ENCODE data around the gene OCLN. TPM values are rescaled to one million over a fixed set of nuclear protein-coding genes. Genes with fewer than 3 reads are reported as not detected.
"Not testable (repeated sequence)": the region's sequence is repeated elsewhere in the genome, so short reads cannot be mapped to it uniquely, and the experiment has no call there.

OCLN gene
- total RNA-seq, 2 donors from 2014 or later: 4.0 to 8.5 TPM

GRCh38 chr5:69510694-69511093 is 18.1 kb downstream of the OCLN start:
- no peaks in the 10 kb centered on the region for H3K9me3 ChIP-seq
- no peaks in the 10 kb centered on the region for H3K4me1 ChIP-seq (ENCODE audit: control insufficient read depth in 1 of 2, low read depth in 2 of 2)
- no peak overlapping the region for H3K27ac ChIP-seq
- ATAC-seq (ENCODE audit: insufficient number of reproducible peaks, low FRiP score, low read depth): no peak
- H3K4me3 ChIP-seq: no peak overlapping the region
- DNase-seq (ENCODE audit: low spot score): no peak
- no peak for TF ChIP-seq CTCF (IDR thresholded peaks at IDR 0.05)
- no peaks in the 10 kb centered on the region for H3K27me3 ChIP-seq (replicated peaks; ENCODE audit: insufficient read depth)
- H3K36me3 ChIP-seq: no peaks in the 10 kb centered on the region

- Histone ChIP-seq H3K4me1 (ENCODE audit: control insufficient read depth in 1 of 2, low read depth in 2 of 2) (peaks cover 0 to 5% of the 10 kb centered on the region in 2 donors), H3K9me3 (no peaks in the 10 kb centered on the region), H3K36me3 (no peaks in the 10 kb centered on the region), H3K27me3 (replicated peaks; ENCODE audit: insufficient read depth) (no peaks in the 10 kb centered on the region), H3K4me3 (no peak overlapping the region), H3K27ac (no peak overlapping the region)
- TF ChIP-seq CTCF (IDR thresholded peaks at IDR 0.05): no peak
- DNase-seq (ENCODE audit: low spot score): no peak
- no peak for ATAC-seq (ENCODE audit: insufficient number of reproducible peaks, low FRiP score, low read depth)
Observed at GRCh38 chr5:69512740-69513260, 20.2 kb downstream of the OCLN start.

- H3K27ac ChIP-seq; DNase-seq (ENCODE audit: low spot score); H3K27me3 ChIP-seq (replicated peaks; ENCODE audit: insufficient read depth); H3K36me3 ChIP-seq; H3K4me3 ChIP-seq; H3K4me1 ChIP-seq (ENCODE audit: control insufficient read depth in 1 of 2, low read depth in 2 of 2); H3K9me3 ChIP-seq; ATAC-seq (ENCODE audit: insufficient number of reproducible peaks, low FRiP score, low read depth): not testable (repeated sequence)
Observed at GRCh38 chr5:69515570-69515969, 23.0 kb downstream of the OCLN start.

GRCh38 chr5:69516769-69517168 is 24.2 kb downstream of the OCLN start:
- H3K4me1 ChIP-seq (ENCODE audit: control insufficient read depth in 1 of 2, low read depth in 2 of 2): peaks cover 0 to 7% of the 10 kb centered on the region in 2 donors
- H3K27me3 ChIP-seq (replicated peaks; ENCODE audit: insufficient read depth): no peaks in the 10 kb centered on the region
- DNase-seq (ENCODE audit: low spot score) (no peak), ATAC-seq (ENCODE audit: insufficient number of reproducible peaks, low FRiP score, low read depth) (no peak)
- H3K36me3 ChIP-seq: no peaks in the 10 kb centered on the region
- H3K9me3 ChIP-seq: no peaks in the 10 kb centered on the region
- TF ChIP-seq CTCF (IDR thresholded peaks at IDR 0.05): no peak
- no peak overlapping the region for H3K4me3 ChIP-seq
- no peak overlapping the region for H3K27ac ChIP-seq

GRCh38 chr5:69517763-69518212 is 25.2 kb downstream of the OCLN start:
- Histone ChIP-seq H3K4me3 (no peak overlapping the region), H3K27ac (no peak overlapping the region), H3K27me3 (replicated peaks; ENCODE audit: insufficient read depth) (no peaks in the 10 kb centered on the region), H3K36me3 (no peaks in the 10 kb centered on the region), H3K4me1 (ENCODE audit: control insufficient read depth in 1 of 2, low read depth in 2 of 2) (peaks cover 0 to 7% of the 10 kb centered on the region in 2 donors), H3K9me3 (no peaks in the 10 kb centered on the region)
- DNase-seq (ENCODE audit: low spot score): no peak
- ATAC-seq (ENCODE audit: insufficient number of reproducible peaks, low FRiP score, low read depth): no peak
- no peak for TF ChIP-seq CTCF (IDR thresholded peaks at IDR 0.05)

GRCh38 chr5:69519285-69519684 is 26.7 kb downstream of the OCLN start:
- Histone ChIP-seq H3K4me1 (ENCODE audit: control insufficient read depth in 1 of 2, low read depth in 2 of 2) (peaks cover 0 to 7% of the 10 kb centered on the region in 2 donors), H3K27ac (no peak overlapping the region), H3K4me3 (no peak overlapping the region), H3K9me3 (no peaks in the 10 kb centered on the region), H3K36me3 (no peaks in the 10 kb centered on the region), H3K27me3 (replicated peaks; ENCODE audit: insufficient read depth) (no peaks in the 10 kb centered on the region)
- TF ChIP-seq CTCF (IDR thresholded peaks at IDR 0.05): no peak
- DNase-seq (ENCODE audit: low spot score): no peak
- ATAC-seq (ENCODE audit: insufficient number of reproducible peaks, low FRiP score, low read depth): no peak
